Gastroesophageal sphincter (tissue), 4 donors: ENCODE results near the gene CPT2. TPM values are rescaled to one million over a fixed set of nuclear protein-coding genes. Genes with fewer than 3 reads are reported as not detected.
A peak's percentile ranks its signal among the peaks of the same experiment; 100 is the strongest.

Experiments
- ATAC-seq: fragments of 150-250 bp; one replicate; pipeline ENCODE4 v1.9.1; 2016; ENCODE audit warnings: mild to moderate bottlenecking, moderate library complexity
- H3K27ac ChIP-seq, 4 donors: fragments of 200-600 bp; sonication (generic) in 3 of 4; 1 replicate in 3 of 4; 2 replicates in 1 of 4; pipeline ENCODE4 v1.5.1; 2016 to 2019
- H3K27me3 ChIP-seq: fragments of 200-600 bp; sonication (generic); one replicate; pipeline ENCODE4 v1.5.1; 2019
- H3K36me3 ChIP-seq, 2 donors: fragments of 200-600 bp; sonication (generic); one replicate each; pipeline ENCODE4 v1.5.1; 2019; ENCODE audit warnings: control low read depth in 1 of 2
- H3K4me1 ChIP-seq, 3 donors: fragments of 200-600 bp; sonication (generic); 1 replicate in 2 of 3; 2 replicates in 1 of 3; pipeline ENCODE4 v1.5.1; 2016 to 2019; ENCODE audit warnings: control low read depth in 2 of 3
- H3K4me3 ChIP-seq, 2 donors: fragments of 200-600 bp; sonication (generic); one replicate each; pipeline ENCODE4 v1.5.1; 2019; ENCODE audit warnings: mild to moderate bottlenecking in 1 of 2, moderate library complexity in 1 of 2
- H3K9me3 ChIP-seq, 3 donors: fragments of 200-600 bp; sonication (generic); one replicate each; pipeline ENCODE4 v1.5.1; 2017 to 2019; ENCODE audit warnings: control low read depth in 2 of 3
- EP300 ChIP-seq: sonication (generic); formaldehyde crosslinking; IDR thresholded peaks from one replicate; pipeline ENCODE4 v1.6.1; 2017; ENCODE audit warnings: antibody characterized with exemption, mild to moderate bottlenecking
- POLR2A ChIP-seq, 2 donors: fragments of 450-650 bp; IDR thresholded peaks; one replicate each; pipeline ENCODE4 v1.6.1; 2017; ENCODE audit warnings: antibody characterized with exemption in 2 of 2, mild to moderate bottlenecking in 2 of 2, moderate library complexity in 1 of 2
- POLR2AphosphoS5 ChIP-seq: sonication (generic); formaldehyde crosslinking; IDR thresholded peaks from one replicate; pipeline ENCODE4 v1.6.1; 2017; ENCODE audit warnings: antibody characterized with exemption
- WGBS, 2 donors: methylation state at CpG; one replicate each; pipeline ENCODE4 v1.1.5; 2018; ENCODE audit warnings: low coverage in 1 of 2; 5-methylcytosine and 5-hydroxymethylcytosine counted together
- total RNA-seq, 4 donors: library from RNA; depleted of rRNA; stranded (reverse); fragments of >200 nt; gene quantifications; one replicate each; pipeline ENCODE4 v1.1.0, GENCODE V29; 2016
- TF ChIP-seq, protein P1 (sequence below), 4 experiments: fragments of 200-600 bp in 2 of 4; fragments of 450-650 bp in 2 of 4; sonication (generic) in 1 of 4; IDR thresholded peaks; one replicate each; pipeline ENCODE4 v1.5.1; 2017 to 2019; ENCODE audit warnings: antibody characterized with exemption in 4 of 4, mild to moderate bottlenecking in 2 of 4, moderate library complexity in 2 of 4

Gene CPT2
- total RNA-seq, 4 donors from 2014 or later: 15.3 to 19.9 (median 17.2) TPM

DNA sequence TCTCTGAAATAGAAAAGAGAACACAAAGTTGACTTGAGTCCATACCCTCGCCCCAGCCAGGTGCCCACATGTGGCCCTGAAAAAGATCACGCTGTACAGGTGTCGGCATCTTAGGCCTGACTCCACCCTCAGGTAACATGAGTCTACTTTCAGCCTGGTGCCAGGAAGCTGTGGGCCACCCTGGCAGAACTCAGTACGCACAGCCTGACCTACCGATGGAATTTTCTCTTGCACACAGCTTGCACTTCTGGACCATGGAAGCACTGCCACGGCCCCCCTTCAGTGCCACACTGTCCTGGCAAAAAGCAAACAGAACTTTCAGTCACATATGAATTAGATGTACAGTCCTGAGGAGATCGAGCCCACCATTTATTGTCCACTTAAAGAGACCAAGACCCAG is 21.6 kb downstream of the CPT2 start:
- TF ChIP-seq POLR2A (IDR thresholded peaks at IDR 0.05) (no peak), EP300 (no peak), POLR2AphosphoS5 (no peak)
- TF ChIP-seq, protein P1, sequence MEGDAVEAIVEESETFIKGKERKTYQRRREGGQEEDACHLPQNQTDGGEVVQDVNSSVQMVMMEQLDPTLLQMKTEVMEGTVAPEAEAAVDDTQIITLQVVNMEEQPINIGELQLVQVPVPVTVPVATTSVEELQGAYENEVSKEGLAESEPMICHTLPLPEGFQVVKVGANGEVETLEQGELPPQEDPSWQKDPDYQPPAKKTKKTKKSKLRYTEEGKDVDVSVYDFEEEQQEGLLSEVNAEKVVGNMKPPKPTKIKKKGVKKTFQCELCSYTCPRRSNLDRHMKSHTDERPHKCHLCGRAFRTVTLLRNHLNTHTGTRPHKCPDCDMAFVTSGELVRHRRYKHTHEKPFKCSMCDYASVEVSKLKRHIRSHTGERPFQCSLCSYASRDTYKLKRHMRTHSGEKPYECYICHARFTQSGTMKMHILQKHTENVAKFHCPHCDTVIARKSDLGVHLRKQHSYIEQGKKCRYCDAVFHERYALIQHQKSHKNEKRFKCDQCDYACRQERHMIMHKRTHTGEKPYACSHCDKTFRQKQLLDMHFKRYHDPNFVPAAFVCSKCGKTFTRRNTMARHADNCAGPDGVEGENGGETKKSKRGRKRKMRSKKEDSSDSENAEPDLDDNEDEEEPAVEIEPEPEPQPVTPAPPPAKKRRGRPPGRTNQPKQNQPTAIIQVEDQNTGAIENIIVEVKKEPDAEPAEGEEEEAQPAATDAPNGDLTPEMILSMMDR (IDR thresholded peaks at IDR 0.05): no peak
- no peak overlapping the region for H3K4me3 ChIP-seq

DNA sequence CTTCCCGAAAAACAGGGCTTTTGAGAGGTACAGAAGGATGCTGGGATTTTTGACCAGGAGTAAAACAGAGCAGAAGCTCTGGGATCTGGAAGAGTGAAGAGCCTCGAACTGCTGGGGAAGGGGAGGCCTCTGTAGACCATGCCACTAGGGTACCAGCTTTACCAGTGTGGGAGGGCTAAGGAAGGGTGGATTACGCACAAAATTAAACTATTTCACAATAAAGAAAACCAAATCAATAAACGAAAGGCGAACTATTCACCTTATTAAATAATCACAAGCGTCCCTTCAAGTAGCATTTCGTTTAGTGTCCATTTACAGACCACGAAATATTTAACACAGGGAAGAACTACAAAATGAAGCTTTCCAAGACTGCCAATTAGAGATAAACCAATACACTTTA is 23.1 kb downstream of the CPT2 start:
- H3K36me3 ChIP-seq: peaks cover 0 to 42% of the 10 kb centered on the region in 2 donors
- WGBS, 2 donors: 10 to 11% methylated on average over 7 to 8 of the region's 8 CpGs
- peak overlapping the region; percentile 84 to 98 (median 98) for H3K27ac ChIP-seq
- H3K9me3 ChIP-seq: no peaks in the 10 kb centered on the region
- no peaks in the 10 kb centered on the region for H3K27me3 ChIP-seq
- H3K4me3 ChIP-seq: peak overlapping the region; percentile 63 to 80
- TF ChIP-seq POLR2AphosphoS5 (no peak), POLR2A (IDR thresholded peaks at IDR 0.05) (no peak), EP300 (no peak)
- TF ChIP-seq, protein P1 (IDR thresholded peaks at IDR 0.05): no peak
- no peak for ATAC-seq
- peaks cover 4 to 37% (median 8%) of the 10 kb centered on the region in 3 donors for H3K4me1 ChIP-seq

More for the DNA sequence above, 21.6 kb downstream of the CPT2 start:
- WGBS, 2 donors: 83 to 84% methylated on average over 1 to 5 of the region's 7 CpGs
- peaks cover 0 to 57% of the 10 kb centered on the region in 2 donors for H3K36me3 ChIP-seq
- ATAC-seq: no peak
- no peaks in the 10 kb centered on the region for H3K9me3 ChIP-seq
- no peak overlapping the region for H3K27ac ChIP-seq
- no peaks in the 10 kb centered on the region for H3K27me3 ChIP-seq
- H3K4me1 ChIP-seq: peaks cover 4 to 37% (median 8%) of the 10 kb centered on the region in 3 donors

DNA sequence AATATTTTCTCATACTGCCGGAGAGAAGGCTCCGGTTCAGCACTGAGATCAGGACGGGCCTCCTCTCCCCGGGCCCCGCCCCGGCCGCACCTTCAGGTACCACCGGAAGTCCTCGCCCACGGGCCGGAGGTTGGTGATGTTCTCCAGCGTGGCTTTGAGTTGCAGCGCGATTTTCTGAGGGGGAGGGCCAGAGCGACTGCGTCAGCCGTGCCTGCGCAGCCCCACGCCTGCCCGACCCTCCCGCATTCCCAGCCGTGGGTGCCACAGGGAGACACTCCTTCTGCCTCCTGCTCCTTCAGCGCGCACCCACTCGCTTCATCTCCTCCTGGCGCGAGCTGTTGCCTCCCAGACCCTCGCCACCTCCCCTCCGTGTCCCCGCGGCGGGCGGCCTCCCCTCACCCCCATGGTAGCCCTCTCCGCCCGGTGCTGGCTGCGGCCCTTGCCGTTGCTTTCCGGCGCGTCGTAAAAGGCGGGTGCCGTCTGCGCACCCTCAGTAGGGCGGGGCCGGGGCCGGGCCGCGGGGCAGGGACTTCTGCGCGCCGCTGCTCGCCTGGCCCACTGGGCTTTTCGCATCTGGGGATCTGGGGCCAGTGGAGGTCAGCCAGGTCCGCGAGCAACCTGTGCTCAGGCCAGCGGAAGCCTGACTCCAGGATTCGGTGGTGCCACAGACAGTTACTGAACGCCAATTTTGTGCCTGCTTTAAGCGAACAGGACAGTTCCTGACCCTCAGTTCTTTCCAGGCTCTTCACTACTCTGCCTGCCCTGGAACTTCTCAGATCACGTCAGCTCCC is 23.7 kb downstream of the CPT2 start, which contains the start of gene CZIB:
CZIB (minus strand) TSS at position 464 of the 791 bp plus-strand sequence; CDS start at position 405, 59 bp downstream.
- Histone ChIP-seq H3K36me3 (peaks cover 0 to 36% of the 10 kb centered on the region in 2 donors), H3K4me3 (peak within 1 kb of the TSS; percentile 63 to 80), H3K27me3 (no peaks in the 10 kb centered on the region), H3K27ac (peak within 1 kb of the TSS; percentile 84 to 98 (median 98)), H3K9me3 (no peaks in the 10 kb centered on the region), H3K4me1 (peaks cover 4 to 37% (median 8%) of the 10 kb centered on the region in 3 donors)
- 0% methylated on average over 4 to 15 of the region's 61 CpGs for WGBS, 2 donors
- peak; percentile 98 for ATAC-seq
- TF ChIP-seq POLR2AphosphoS5 (peak; percentile 94), EP300 (no peak), POLR2A (IDR thresholded peaks at IDR 0.05) (peak; percentile 88 to 90)
- TF ChIP-seq, protein P1 (IDR thresholded peaks at IDR 0.05): no peak

DNA sequence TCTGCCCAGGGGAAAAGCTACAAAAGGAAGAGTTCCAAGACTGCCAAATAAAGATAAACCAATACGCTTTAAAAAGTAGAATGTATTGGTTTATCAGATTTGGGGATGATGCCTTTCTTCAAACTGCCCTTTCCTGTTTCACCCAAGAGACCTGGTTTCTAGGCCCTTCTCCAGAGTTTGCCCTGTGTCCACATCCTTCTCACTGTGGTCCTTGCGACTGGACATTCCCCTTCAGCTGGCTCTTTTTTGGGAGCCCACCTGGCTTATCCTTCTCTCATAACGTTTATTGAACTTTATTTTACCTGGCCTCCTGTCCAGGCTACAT is 24.3 kb downstream of the CPT2 start:
- H3K9me3 ChIP-seq: no peaks in the 10 kb centered on the region
- TF ChIP-seq POLR2AphosphoS5 (no peak), POLR2A (IDR thresholded peaks at IDR 0.05) (no peak), EP300 (no peak)
- TF ChIP-seq, protein P1 (IDR thresholded peaks at IDR 0.05): no peak
- peak overlapping the region; percentile 84 to 98 (median 98) for H3K27ac ChIP-seq
- peak overlapping the region; percentile 63 to 80 for H3K4me3 ChIP-seq
- no peak for ATAC-seq
- peaks cover 0 to 36% of the 10 kb centered on the region in 2 donors for H3K36me3 ChIP-seq
- 20 to 40% methylated on average over 3 of the region's 3 CpGs for WGBS, 2 donors
- H3K4me1 ChIP-seq: peaks cover 4 to 37% (median 8%) of the 10 kb centered on the region in 3 donors
- no peaks in the 10 kb centered on the region for H3K27me3 ChIP-seq

DNA sequence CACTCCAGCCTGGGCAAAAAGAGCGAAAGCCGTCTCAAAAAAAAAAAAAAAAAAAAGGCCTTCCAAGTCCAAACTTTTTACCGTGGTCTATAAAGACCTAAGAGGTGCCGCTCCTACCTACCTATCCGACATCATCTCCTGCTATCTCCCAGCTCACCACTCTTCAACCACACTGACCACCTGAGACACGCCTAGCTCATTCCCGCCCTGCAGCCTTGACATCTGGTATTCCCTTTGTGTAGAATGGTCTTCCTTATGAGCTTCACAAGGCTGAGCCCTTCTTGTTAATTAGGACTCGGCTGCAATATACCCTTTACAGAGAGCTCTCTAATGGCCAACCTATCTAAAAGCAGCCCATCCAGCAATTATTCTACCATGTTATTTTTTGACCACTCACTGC is 41.0 kb downstream of the CPT2 start:
- 26 to 43% methylated on average over 5 to 7 of the region's 8 CpGs for WGBS, 2 donors
- TF ChIP-seq, protein P1 (IDR thresholded peaks at IDR 0.05): no peak
- TF ChIP-seq POLR2A (IDR thresholded peaks at IDR 0.05) (no peak), EP300 (no peak), POLR2AphosphoS5 (no peak)
- Histone ChIP-seq H3K36me3 (peaks cover 0 to 36% of the 10 kb centered on the region in 2 donors), H3K27ac (peak overlapping the region in 3 of 4 donors; percentile 77 to 83 (median 81)), H3K4me3 (peak overlapping the region; percentile 74 to 89), H3K4me1 (peaks cover 0 to 32% (median 15%) of the 10 kb centered on the region in 3 donors), H3K27me3 (no peaks in the 10 kb centered on the region), H3K9me3 (no peaks in the 10 kb centered on the region)
- no peak for ATAC-seq
